WTC11 (cell line): Measurements from ENCODE around the gene NLGN1. TPM values are rescaled to one million over a fixed set of nuclear protein-coding genes. Genes with fewer than 3 reads are reported as not detected.

Experiments used
- ATAC-seq: fragments of 200-7000 bp; cut with Tn5 transposase; 2 replicates; pipeline ENCODE4 v1.10.0; 2021; ENCODE audit warnings: mild to moderate bottlenecking, moderate library complexity
- CTCF ChIA-PET: fragments of 300-600 bp; sonication (Branson Sonifier 250); formaldehyde crosslinking; loops from one replicate; lab custom pipeline; 2021; ENCODE audit warnings: antibody characterized with exemption; lab: Charles Lee
- POLR2A ChIA-PET: fragments of 350-600 bp; sonication (Branson Sonifier 250); formaldehyde crosslinking; loops from one replicate; lab custom pipeline; 2021; ENCODE audit warnings: antibody characterized with exemption; lab: Charles Lee
- DNase-seq: peaks from one replicate; pipeline ENCODE4 v3.0.0; 2021; ENCODE audit warnings: low spot score
- H3K27ac Mint-ChIP-seq: 2 replicates; pipeline ENCODE4 v1.8.0; 2021; ENCODE audit warnings: mixed read lengths
- H3K27me3 Mint-ChIP-seq: 2 replicates; pipeline ENCODE4 v1.8.0; 2021; ENCODE audit warnings: low read depth, mild to moderate bottlenecking, moderate library complexity, mixed read lengths
- H3K36me3 Mint-ChIP-seq: 2 replicates; pipeline ENCODE4 v1.8.0; 2021; ENCODE audit warnings: mixed read lengths
- H3K4me1 Mint-ChIP-seq: 2 replicates; pipeline ENCODE4 v1.8.0; 2022; ENCODE audit warnings: mixed read lengths
- H3K4me3 Mint-ChIP-seq: 2 replicates; pipeline ENCODE4 v1.8.0; 2021; ENCODE audit warnings: mild to moderate bottlenecking, moderate library complexity, mixed read lengths
- H3K9me3 Mint-ChIP-seq: 2 replicates; pipeline ENCODE4 v1.8.0; 2021; ENCODE audit warnings: mixed read lengths
- ATF1 ChIP-seq: sonication (generic); formaldehyde crosslinking; IDR thresholded peaks from 2 replicates; pipeline ENCODE4 v1.8.1; 2023; ENCODE audit warnings: mild to moderate bottlenecking, moderate library complexity, missing genetic modification reagents
- CREB1 ChIP-seq: sonication (generic); formaldehyde crosslinking; IDR thresholded peaks from 2 replicates; pipeline ENCODE4 v1.8.0; 2023; ENCODE audit warnings: mild to moderate bottlenecking, missing genetic modification reagents
- CREM ChIP-seq: sonication (generic); formaldehyde crosslinking; IDR thresholded peaks from 2 replicates; pipeline ENCODE4 v1.8.1; 2022; ENCODE audit warnings: mild to moderate bottlenecking, missing genetic modification reagents, moderate library complexity
- EMX1 ChIP-seq: fragments of 250-450 bp; sonication (Bioruptor Pico); IDR thresholded peaks from 2 replicates; pipeline ENCODE4 v1.8.0; 2021; ENCODE audit warnings: mild to moderate bottlenecking
- GRHL2 ChIP-seq: fragments of 250-450 bp; sonication (Bioruptor Pico); IDR thresholded peaks from 2 replicates; pipeline ENCODE4 v1.8.0; 2022; ENCODE audit warnings: mild to moderate bottlenecking, moderate library complexity; ENCODE audit not compliant: insufficient replicate concordance, severe bottlenecking
- GTF2I ChIP-seq: fragments of 250-450 bp; sonication (Bioruptor Pico); conservative IDR thresholded peaks from 2 replicates; pipeline ENCODE4 v1.4.0; 2021; ENCODE audit warnings: mild to moderate bottlenecking
- RELA ChIP-seq: sonication (generic); formaldehyde crosslinking; IDR thresholded peaks from 2 replicates; pipeline ENCODE4 v1.8.1; 2022; ENCODE audit warnings: missing genetic modification reagents, mild to moderate bottlenecking, borderline replicate concordance
- SOX15 ChIP-seq: fragments of 250-450 bp; sonication (Bioruptor Pico); IDR thresholded peaks from 2 replicates; pipeline ENCODE4 v1.9.0; 2021; ENCODE audit warnings: mild to moderate bottlenecking
- SP1 ChIP-seq: sonication (generic); formaldehyde crosslinking; conservative IDR thresholded peaks from 2 replicates; pipeline ENCODE4 v1.8.1; 2022; ENCODE audit warnings: missing genetic modification reagents
- ZNF121 ChIP-seq: sonication (generic); formaldehyde crosslinking; IDR thresholded peaks from 2 replicates; pipeline ENCODE4 v1.8.0; 2023; ENCODE audit warnings: missing genetic modification reagents
- ZNF232 ChIP-seq: sonication (generic); formaldehyde crosslinking; IDR thresholded peaks from 2 replicates; pipeline ENCODE4 v1.8.0; 2022; ENCODE audit warnings: mild to moderate bottlenecking, missing genetic modification reagents
- ZNF671 ChIP-seq: fragments of 250-450 bp; sonication (Bioruptor Pico); IDR thresholded peaks from 2 replicates; pipeline ENCODE4 v1.8.0; 2021; ENCODE audit warnings: mild to moderate bottlenecking
- total RNA-seq: library from RNA; stranded (reverse); gene quantifications from 3 replicates; pipeline ENCODE4 v1.2.3, GENCODE V29; 2021
- TF ChIP-seq, protein P1 (sequence below): fragments of 250-450 bp; sonication (Bioruptor Pico); conservative IDR thresholded peaks from 2 replicates; pipeline ENCODE4 v1.9.0; 2021; ENCODE audit warnings: mild to moderate bottlenecking
- TF ChIP-seq, protein P2 (sequence below): sonication (generic); formaldehyde crosslinking; IDR thresholded peaks from 2 replicates; pipeline ENCODE4 v1.8.0; 2023; ENCODE audit warnings: missing genetic modification reagents, mild to moderate bottlenecking, borderline replicate concordance
- TF ChIP-seq, protein P3 (sequence below): sonication (generic); formaldehyde crosslinking; IDR thresholded peaks from 2 replicates; pipeline ENCODE4 v1.8.0; 2022; ENCODE audit warnings: mild to moderate bottlenecking, missing genetic modification reagents
- TF ChIP-seq, protein P4 (sequence below): sonication (generic); formaldehyde crosslinking; IDR thresholded peaks from 2 replicates; pipeline ENCODE4 v1.8.1; 2022; ENCODE audit warnings: low read depth, mild to moderate bottlenecking, moderate library complexity, missing genetic modification reagents, borderline replicate concordance
- TF ChIP-seq, protein P5 (sequence below): fragments of 250-450 bp; sonication (Bioruptor Pico); IDR thresholded peaks from 2 replicates; pipeline ENCODE4 v2.1.2; 2022; ENCODE audit warnings: mild to moderate bottlenecking, moderate library complexity
- TF ChIP-seq, protein P6 (sequence below): sonication (generic); formaldehyde crosslinking; conservative IDR thresholded peaks from 2 replicates; pipeline ENCODE4 v1.8.1; 2022; ENCODE audit warnings: mild to moderate bottlenecking, missing genetic modification reagents
- TF ChIP-seq, protein P7 (sequence below): fragments of 250-450 bp; sonication (Bioruptor Pico); IDR thresholded peaks from 2 replicates; pipeline ENCODE4 v1.9.0; 2021; ENCODE audit warnings: moderate library complexity, mild to moderate bottlenecking, inconsistent platforms, borderline replicate concordance
- TF ChIP-seq, protein P8 (sequence below): fragments of 250-450 bp; sonication (Bioruptor Pico); IDR thresholded peaks from 2 replicates; pipeline ENCODE4 v1.8.0; 2021; ENCODE audit warnings: mild to moderate bottlenecking

NLGN1 gene
- total RNA-seq, 1 experiment from 2014 or later = 12.4 TPM

DNA sequence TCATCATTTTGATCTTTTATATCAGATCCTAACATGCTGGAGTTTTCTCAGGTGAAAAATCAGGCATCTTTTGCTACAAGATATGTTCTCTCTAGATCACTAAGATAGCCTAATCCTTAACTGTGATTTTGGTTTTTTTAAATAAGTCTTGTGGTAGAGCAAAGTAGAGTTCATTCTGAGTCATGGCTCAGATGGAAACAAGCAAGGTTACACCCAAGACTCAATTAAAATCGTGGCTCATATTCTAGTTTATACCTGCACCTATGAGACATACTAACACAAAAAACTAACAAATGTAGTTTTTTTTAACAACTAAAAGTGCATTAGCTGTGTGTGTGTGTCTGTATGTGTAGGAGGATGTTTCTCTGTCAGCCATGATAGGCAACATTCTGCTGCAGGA, 428.2 kb downstream of the NLGN1 start (continued):
- TF ChIP-seq, protein P1, sequence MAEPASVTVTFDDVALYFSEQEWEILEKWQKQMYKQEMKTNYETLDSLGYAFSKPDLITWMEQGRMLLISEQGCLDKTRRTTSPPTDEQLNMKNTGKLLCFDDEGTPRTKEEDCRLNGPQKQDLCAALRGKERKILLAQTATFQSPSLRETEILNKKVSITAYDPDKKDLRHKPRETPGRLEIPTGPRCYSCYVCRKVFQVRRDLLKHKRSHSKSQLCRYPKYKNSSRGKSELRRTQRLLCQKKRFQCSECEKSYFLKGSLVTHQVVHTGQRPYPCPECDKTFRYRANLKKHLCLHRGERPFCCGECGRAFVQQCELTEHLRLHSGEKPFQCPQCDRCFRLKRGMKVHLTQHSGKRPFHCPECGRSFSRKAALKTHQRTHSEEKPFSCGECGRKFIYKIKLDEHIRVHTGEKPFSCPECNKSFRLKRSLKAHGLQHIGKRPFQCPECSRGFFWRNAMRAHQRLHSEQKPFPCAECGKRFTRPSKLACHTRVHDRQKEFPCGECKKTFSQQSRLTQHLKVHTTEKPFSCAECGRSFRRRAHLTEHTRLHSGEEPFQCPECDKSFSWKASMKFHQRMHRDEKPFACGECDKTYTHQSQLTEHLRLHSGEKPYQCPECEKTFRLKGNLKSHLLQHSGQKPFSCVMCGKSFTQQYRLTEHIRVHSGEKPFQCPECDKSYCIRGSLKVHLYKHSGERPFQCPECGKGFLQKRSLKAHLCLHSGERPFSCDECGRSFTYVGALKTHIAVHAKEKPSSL = no peak
- TF ChIP-seq SOX15 (CRISPR knock-in tag) (no peak), ZNF232 (CRISPR knock-in tag) (no peak)
- TF ChIP-seq, protein P2, sequence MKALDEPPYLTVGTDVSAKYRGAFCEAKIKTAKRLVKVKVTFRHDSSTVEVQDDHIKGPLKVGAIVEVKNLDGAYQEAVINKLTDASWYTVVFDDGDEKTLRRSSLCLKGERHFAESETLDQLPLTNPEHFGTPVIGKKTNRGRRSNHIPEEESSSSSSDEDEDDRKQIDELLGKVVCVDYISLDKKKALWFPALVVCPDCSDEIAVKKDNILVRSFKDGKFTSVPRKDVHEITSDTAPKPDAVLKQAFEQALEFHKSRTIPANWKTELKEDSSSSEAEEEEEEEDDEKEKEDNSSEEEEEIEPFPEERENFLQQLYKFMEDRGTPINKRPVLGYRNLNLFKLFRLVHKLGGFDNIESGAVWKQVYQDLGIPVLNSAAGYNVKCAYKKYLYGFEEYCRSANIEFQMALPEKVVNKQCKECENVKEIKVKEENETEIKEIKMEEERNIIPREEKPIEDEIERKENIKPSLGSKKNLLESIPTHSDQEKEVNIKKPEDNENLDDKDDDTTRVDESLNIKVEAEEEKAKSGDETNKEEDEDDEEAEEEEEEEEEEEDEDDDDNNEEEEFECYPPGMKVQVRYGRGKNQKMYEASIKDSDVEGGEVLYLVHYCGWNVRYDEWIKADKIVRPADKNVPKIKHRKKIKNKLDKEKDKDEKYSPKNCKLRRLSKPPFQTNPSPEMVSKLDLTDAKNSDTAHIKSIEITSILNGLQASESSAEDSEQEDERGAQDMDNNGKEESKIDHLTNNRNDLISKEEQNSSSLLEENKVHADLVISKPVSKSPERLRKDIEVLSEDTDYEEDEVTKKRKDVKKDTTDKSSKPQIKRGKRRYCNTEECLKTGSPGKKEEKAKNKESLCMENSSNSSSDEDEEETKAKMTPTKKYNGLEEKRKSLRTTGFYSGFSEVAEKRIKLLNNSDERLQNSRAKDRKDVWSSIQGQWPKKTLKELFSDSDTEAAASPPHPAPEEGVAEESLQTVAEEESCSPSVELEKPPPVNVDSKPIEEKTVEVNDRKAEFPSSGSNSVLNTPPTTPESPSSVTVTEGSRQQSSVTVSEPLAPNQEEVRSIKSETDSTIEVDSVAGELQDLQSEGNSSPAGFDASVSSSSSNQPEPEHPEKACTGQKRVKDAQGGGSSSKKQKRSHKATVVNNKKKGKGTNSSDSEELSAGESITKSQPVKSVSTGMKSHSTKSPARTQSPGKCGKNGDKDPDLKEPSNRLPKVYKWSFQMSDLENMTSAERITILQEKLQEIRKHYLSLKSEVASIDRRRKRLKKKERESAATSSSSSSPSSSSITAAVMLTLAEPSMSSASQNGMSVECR = no peak
- TF ChIP-seq, protein P3, sequence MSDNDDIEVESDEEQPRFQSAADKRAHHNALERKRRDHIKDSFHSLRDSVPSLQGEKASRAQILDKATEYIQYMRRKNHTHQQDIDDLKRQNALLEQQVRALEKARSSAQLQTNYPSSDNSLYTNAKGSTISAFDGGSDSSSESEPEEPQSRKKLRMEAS (CRISPR knock-in tag) = no peak

DNA sequence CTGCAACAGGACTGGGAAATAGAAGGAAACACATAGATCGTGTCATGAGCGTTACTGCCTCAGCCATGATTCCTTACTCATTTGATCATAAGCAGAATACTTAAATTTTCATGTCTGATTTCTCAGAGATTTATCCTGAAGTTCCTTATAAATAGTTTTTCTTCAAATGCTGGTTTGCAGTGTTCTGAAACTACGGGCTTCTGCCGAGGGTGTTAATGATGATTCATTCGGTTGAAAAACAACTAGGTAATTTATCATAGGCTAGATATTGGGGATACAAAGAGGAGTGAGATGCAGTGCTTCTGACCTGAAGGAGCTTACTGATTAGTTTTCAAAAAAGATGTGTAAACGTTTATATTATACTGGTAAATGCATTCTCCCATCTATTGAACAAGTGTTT, 428.9 kb downstream of the NLGN1 start:
- Mint-ChIP-seq H3K36me3 (no peaks in the 10 kb centered on the region), H3K27me3 (no peaks in the 10 kb centered on the region; the same call in 1 of the 2 replicates), H3K9me3 (peaks cover 3% of the 10 kb centered on the region; the same call in 1 of the 2 replicates), H3K4me3 (no peak overlapping the region), H3K4me1 (no peaks in the 10 kb centered on the region), H3K27ac (peak overlapping the region; percentile 8; the same call in 1 of the 2 replicates)
- no peak for ATAC-seq
- CTCF ChIA-PET = no interaction called here
- POLR2A ChIA-PET = no interaction called here
- DNase-seq = no peak
- TF ChIP-seq SP1 = no peak
- no peak for TF ChIP-seq GTF2I
- no peak for TF ChIP-seq CREB1 (CRISPR knock-in tag)
- TF ChIP-seq, protein P3 (CRISPR knock-in tag) = no peak
- no peak for TF ChIP-seq GRHL2 (CRISPR knock-in tag)
- TF ChIP-seq, protein P4, sequence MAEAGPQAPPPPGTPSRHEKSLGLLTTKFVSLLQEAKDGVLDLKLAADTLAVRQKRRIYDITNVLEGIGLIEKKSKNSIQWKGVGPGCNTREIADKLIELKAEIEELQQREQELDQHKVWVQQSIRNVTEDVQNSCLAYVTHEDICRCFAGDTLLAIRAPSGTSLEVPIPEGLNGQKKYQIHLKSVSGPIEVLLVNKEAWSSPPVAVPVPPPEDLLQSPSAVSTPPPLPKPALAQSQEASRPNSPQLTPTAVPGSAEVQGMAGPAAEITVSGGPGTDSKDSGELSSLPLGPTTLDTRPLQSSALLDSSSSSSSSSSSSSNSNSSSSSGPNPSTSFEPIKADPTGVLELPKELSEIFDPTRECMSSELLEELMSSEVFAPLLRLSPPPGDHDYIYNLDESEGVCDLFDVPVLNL (CRISPR knock-in tag) = no peak
- no peak for TF ChIP-seq ZNF232 (CRISPR knock-in tag)
- no peak for TF ChIP-seq ZNF671 (CRISPR knock-in tag)
- TF ChIP-seq, protein P5, sequence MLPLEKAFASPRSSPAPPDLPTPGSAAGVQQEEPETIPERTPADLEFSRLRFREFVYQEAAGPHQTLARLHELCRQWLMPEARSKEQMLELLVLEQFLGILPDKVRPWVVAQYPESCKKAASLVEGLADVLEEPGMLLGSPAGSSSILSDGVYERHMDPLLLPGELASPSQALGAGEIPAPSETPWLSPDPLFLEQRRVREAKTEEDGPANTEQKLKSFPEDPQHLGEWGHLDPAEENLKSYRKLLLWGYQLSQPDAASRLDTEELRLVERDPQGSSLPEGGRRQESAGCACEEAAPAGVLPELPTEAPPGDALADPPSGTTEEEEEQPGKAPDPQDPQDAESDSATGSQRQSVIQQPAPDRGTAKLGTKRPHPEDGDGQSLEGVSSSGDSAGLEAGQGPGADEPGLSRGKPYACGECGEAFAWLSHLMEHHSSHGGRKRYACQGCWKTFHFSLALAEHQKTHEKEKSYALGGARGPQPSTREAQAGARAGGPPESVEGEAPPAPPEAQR (CRISPR knock-in tag) = no peak
- TF ChIP-seq, all 79 proteins: peak for 0

DNA sequence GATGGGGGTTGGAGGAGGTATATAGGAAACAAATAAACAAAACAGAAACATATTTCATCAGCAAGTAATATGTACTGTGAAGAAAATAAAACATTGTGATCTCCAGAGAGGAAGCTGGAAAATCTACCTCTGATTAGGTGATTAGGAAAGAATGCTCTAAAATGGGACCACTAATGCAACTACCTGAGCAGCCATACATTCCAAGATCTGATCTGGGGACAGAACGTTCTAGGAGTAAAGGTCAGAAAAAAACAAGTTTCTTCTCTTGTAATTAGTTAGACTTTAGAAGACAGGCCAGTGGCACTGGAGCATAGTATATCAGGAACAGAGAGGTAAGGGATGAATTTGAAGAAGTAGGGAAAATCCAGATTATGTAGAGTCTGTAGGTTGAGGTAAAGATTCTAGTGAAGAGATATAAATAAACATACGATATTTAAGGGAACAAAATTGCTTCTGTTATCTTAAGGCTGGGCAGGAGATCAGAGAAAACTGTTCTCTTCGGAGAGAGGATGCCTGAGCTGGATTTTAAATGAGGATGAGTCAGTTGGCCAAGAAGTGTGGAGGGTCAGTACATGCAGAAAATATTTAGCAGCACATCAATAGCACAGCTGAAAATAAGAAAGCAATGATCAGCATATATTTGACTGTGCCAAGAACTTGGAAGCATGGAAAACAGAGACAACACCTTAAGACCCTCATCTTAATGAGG, 429.5 kb downstream of the NLGN1 start:
- Mint-ChIP-seq H3K36me3 (no peaks in the 10 kb centered on the region), H3K4me3 (no peak overlapping the region), H3K27me3 (no peaks in the 10 kb centered on the region; the same call in 1 of the 2 replicates), H3K9me3 (peaks cover 3% of the 10 kb centered on the region; the same call in 1 of the 2 replicates), H3K27ac (no peak overlapping the region), H3K4me1 (no peaks in the 10 kb centered on the region)
- CTCF ChIA-PET = no interaction called here
- DNase-seq (no peak), ATAC-seq (no peak)
- POLR2A ChIA-PET = no interaction called here
- TF ChIP-seq, protein P6, sequence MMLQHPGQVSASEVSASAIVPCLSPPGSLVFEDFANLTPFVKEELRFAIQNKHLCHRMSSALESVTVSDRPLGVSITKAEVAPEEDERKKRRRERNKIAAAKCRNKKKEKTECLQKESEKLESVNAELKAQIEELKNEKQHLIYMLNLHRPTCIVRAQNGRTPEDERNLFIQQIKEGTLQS (CRISPR knock-in tag) = no peak
- TF ChIP-seq, protein P7, sequence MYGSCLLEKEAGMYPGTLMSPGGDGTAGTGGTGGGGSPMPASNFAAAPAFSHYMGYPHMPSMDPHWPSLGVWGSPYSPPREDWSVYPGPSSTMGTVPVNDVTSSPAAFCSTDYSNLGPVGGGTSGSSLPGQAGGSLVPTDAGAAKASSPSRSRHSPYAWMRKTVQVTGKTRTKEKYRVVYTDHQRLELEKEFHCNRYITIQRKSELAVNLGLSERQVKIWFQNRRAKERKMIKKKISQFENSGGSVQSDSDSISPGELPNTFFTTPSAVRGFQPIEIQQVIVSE = no peak
- TF ChIP-seq EMX1 (CRISPR knock-in tag) = no peak
- TF ChIP-seq, protein P3 (CRISPR knock-in tag) = no peak
- no peak for TF ChIP-seq RELA
- TF ChIP-seq ZNF121 (CRISPR knock-in tag) = no peak
- no peak for TF ChIP-seq CREM (CRISPR knock-in tag)
- TF ChIP-seq, protein P8, sequence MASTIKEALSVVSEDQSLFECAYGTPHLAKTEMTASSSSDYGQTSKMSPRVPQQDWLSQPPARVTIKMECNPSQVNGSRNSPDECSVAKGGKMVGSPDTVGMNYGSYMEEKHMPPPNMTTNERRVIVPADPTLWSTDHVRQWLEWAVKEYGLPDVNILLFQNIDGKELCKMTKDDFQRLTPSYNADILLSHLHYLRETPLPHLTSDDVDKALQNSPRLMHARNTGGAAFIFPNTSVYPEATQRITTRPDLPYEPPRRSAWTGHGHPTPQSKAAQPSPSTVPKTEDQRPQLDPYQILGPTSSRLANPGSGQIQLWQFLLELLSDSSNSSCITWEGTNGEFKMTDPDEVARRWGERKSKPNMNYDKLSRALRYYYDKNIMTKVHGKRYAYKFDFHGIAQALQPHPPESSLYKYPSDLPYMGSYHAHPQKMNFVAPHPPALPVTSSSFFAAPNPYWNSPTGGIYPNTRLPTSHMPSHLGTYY (CRISPR knock-in tag) = no peak
- TF ChIP-seq ATF1 = no peak
